SK-N-MC (cell line): Measurements from ENCODE around the gene SELENOS.

Experiments
- DNase-seq: peaks from one replicate; pipeline ENCODE4 v3.0.0-alpha.2; 2011; ENCODE audit warnings: low read depth, low spot score
- H3K27ac ChIP-seq: fragments of 200-600 bp; sonication (generic); 2 replicates; pipeline ENCODE4 v1.5.1; 2016; ENCODE audit warnings: mixed run types
- H3K36me3 ChIP-seq: fragments of 200-600 bp; sonication (generic); 2 replicates; pipeline ENCODE4 v1.6.1; 2017; ENCODE audit warnings: antibody characterized with exemption, low read length, mixed read lengths; ENCODE audit not compliant: insufficient read depth
- H3K4me3 ChIP-seq: fragments of 200-600 bp; sonication (generic); 2 replicates; pipeline ENCODE4 v1.5.1; 2016
- H3K9ac ChIP-seq: fragments of 200-600 bp; sonication (generic); 2 replicates; pipeline ENCODE4 v1.8.0; 2017; ENCODE audit warnings: mixed run types, mixed read lengths; ENCODE audit not compliant: insufficient read length
- H3K9me3 ChIP-seq: fragments of 200-600 bp; sonication (generic); 2 replicates; pipeline ENCODE4 v1.6.1; 2017; ENCODE audit warnings: low read depth, mild to moderate bottlenecking, antibody characterized with exemption, low read length, moderate library complexity, mixed read lengths
- EZH2 ChIP-seq: fragments of 200-600 bp; sonication (generic); IDR thresholded peaks from one replicate; pipeline ENCODE4 v1.6.1; 2017; ENCODE audit warnings: antibody characterized with exemption
- FOXP2 ChIP-seq: optimal IDR thresholded peaks from 2 replicates; pipeline ENCODE3; 2011; ENCODE audit warnings: mild to moderate bottlenecking, moderate library complexity; ENCODE audit not compliant: insufficient read depth; ENCODE audit errors: extremely low read length, control extremely low read depth
- POLR2AphosphoS5 ChIP-seq: IDR thresholded peaks from 2 replicates; pipeline ENCODE4 v1.6.1; 2012; ENCODE audit warnings: mild to moderate bottlenecking, low read depth, low read length, borderline replicate concordance

Gene SELENOS

DNA sequence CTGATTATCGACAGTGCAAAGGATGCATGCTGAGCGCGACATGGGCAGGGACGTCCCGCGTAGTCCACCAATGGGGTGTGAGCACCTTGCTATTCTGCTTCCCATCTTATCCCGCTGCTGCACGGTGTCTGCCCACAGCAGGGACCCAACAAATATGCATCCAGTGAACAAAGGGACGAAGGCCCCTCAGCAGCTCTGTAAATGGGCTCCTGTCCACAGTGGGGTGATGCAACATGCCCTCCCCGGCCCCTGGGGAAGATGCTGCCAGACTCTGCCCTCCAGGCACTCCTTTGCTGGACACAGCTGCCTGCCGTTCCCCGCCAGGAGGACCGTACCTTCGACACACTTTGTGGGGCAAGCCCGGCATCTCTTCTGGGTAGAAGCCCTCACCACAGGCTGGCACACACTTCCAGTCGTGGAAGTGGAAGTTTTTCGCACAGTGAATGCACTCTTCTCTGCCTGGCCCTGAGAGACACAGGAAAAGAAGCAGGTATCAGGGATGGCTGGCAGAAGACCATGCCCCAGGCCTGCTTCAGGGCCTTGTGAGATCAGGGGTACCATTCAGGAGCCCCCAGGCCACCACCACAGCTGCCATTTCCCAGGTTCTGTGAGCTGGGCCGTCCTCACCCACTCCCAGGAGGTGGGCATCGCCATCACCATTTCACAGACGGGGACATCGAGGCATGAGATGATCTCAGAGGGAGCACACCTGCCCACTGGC, 35.9 kb upstream of the SELENOS start:
- DNase-seq = no peak
- Histone ChIP-seq H3K9me3 (no peaks in the 10 kb centered on the region), H3K9ac (no peak overlapping the region)

DNA sequence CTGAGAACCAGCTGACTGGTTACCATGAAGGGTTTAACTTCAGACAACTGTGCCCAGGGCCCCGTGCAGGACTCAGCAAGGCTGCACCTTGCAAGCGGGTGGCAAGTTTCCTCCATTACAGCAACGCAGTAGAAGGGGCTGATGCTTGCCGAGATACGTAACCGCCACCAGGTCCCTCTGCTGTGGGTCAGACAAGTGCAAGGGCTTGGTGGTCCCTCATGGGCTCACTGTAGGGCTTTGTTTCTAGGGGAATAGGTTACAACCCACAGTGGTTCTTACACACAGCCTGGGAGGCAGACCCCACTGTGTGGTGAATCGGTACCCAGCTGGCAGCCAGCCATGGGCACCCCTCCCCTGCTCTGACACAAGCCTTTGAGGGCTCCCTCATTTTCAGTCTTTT, 33.2 kb upstream of the SELENOS start:
- H3K4me3 ChIP-seq = no peak overlapping the region
- TF ChIP-seq FOXP2 (no peak), EZH2 (no peak), POLR2AphosphoS5 (no peak)
- H3K27ac ChIP-seq = no peak overlapping the region
- H3K36me3 ChIP-seq = no peaks in the 10 kb centered on the region
- DNase-seq = no peak
- H3K9me3 ChIP-seq = no peaks in the 10 kb centered on the region
- no peak overlapping the region for H3K9ac ChIP-seq

More for the DNA sequence above, 35.9 kb upstream of the SELENOS start:
- Histone ChIP-seq H3K27ac (no peak overlapping the region), H3K4me3 (no peak overlapping the region), H3K36me3 (no peaks in the 10 kb centered on the region)
- TF ChIP-seq EZH2 (no peak), FOXP2 (no peak), POLR2AphosphoS5 (no peak)

DNA sequence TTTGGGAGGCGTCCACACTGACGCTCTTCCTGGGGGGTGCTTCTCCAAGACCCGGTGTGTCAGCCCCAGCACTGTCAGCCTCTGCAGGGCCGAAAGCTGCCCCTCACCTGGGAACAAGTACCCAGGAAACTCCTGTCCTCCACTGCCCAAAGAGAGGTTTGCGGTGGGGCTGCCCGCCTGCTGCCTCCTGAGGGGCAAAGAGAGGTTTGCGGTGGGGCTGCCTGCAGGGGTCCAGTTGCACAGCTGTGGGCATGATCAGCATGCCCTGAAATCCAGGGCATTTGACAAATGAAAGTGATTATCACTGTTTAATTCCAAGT, 32.8 kb upstream of the SELENOS start:
- no peak overlapping the region for H3K9ac ChIP-seq
- no peak overlapping the region for H3K4me3 ChIP-seq
- no peaks in the 10 kb centered on the region for H3K9me3 ChIP-seq
- no peak overlapping the region for H3K27ac ChIP-seq
- TF ChIP-seq EZH2 = no peak
- TF ChIP-seq FOXP2 = no peak
- TF ChIP-seq POLR2AphosphoS5 = no peak
- DNase-seq = no peak
- H3K36me3 ChIP-seq = no peaks in the 10 kb centered on the region

DNA sequence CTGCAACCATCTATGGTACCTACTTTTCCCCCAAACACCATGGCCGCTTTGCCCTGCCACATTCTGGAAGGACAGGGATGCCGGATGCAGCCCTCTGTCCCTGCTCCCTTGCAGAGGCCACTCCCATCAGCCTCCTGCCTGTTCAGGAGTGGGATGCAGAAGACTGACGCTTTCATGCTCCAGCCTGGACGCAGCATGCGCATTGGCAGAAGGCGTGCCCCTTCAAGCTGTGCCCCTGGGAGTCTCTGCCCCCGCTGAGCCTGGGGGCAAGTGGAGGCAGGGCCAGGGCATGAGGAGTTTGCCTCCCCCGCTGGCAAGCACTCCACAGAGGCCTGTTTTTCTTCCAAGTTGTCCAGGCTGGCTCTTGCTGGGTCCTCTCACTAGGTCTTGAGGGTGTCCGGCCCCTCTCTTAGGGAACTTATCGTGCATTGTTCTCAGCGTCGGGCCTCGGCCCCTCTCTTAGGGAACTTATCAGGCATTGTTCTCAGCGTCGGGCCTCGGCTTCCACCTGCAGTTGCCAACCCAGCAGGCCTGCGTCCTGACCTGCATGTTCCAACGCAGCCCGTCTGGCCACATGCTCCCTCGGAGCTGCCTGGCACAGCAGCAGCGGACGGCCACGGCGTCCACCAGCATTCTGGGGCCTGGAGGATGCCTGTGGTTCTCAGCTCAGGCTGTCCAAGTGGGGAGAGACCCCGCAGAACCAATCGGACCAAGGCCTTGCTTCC, 32.3 kb upstream of the SELENOS start:
- Histone ChIP-seq H3K27ac (no peak overlapping the region), H3K9me3 (no peaks in the 10 kb centered on the region), H3K9ac (no peak overlapping the region), H3K4me3 (no peak overlapping the region), H3K36me3 (no peaks in the 10 kb centered on the region)
- no peak for DNase-seq
- no peak for TF ChIP-seq EZH2
- no peak for TF ChIP-seq FOXP2
- no peak for TF ChIP-seq POLR2AphosphoS5

DNA sequence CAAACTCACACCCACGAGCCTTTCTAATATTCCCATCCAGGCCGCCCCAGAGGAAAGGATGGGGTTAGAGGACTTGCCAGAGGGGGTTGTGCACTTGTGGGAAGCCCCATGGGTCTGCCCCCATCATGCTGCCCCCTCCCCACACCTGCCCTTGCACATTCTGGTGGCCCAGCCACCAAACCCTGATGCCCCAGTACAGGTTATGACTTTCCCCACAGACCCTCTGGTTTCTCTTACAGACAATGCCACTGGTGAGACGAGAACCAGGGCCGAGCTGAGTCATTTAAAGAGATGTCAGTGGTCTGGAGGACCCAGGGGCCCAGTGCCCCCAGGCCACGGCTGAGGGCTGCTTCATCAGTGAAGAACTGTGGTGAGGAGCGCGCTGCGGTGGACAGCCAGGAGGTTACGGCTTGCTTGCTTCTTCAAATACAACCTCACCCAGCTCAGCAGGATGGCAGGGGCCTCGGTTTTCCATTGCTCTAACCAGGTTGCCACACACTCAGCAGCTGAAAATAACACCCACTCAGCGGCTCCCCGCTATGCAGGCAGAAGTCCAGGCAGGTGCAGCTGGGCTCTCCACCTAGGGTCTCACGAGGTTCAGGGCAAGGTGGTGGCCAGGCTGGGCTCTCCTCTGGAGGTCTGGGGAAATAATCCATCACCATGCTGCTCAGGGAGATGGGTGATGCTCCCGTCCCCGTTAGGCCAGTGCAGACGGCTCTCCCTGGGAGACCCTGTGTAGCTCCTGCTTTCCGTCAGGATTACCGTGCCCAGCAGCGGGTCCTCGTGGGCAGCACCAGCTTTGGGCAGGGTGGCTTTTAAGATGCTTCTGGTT, 31.5 kb upstream of the SELENOS start:
- no peak overlapping the region for H3K4me3 ChIP-seq
- no peak overlapping the region for H3K27ac ChIP-seq
- H3K36me3 ChIP-seq = no peaks in the 10 kb centered on the region
- DNase-seq = no peak
- H3K9ac ChIP-seq = no peak overlapping the region
- TF ChIP-seq FOXP2 (no peak), POLR2AphosphoS5 (no peak), EZH2 (no peak)
- no peaks in the 10 kb centered on the region for H3K9me3 ChIP-seq

DNA sequence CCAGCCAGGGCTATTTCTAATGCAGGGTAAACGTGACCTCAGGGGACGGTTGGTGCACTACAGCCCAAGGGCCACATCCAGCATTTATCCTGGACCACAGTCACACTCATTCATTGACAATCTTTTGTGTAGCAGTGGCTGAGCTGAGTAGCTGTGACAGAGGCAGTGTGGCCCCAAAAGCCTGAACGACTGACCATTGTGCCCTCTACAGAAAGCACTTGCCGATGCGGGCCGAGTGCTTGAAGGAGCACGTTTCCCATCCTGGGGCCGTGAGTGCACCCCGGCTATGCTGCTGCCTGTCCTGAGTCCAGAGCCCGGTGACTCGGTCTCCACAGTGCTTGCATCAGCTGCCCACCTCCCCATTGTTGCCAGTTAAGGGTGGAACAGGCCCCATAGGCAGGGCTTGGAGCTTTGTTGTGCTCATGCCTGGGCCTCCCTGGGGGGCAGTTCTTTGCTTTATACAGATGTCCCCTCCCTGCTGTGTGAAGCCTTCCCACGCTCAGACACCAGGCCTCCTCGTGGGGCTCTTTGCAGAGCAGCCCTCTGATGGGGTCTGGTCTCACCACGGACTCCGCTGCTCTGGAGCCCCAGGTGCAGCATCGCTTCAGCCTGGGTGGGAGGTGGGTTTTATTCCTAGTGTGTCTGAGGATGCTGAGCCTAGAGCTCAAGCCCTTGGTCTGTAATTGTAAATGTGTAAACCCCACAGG, 30.8 kb upstream of the SELENOS start:
- no peak for DNase-seq
- H3K9me3 ChIP-seq = no peaks in the 10 kb centered on the region
- H3K27ac ChIP-seq = no peak overlapping the region
- no peak overlapping the region for H3K4me3 ChIP-seq
- H3K9ac ChIP-seq = no peak overlapping the region
- no peak for TF ChIP-seq POLR2AphosphoS5
- no peak for TF ChIP-seq FOXP2
- TF ChIP-seq EZH2 = no peak
- H3K36me3 ChIP-seq = no peaks in the 10 kb centered on the region

DNA sequence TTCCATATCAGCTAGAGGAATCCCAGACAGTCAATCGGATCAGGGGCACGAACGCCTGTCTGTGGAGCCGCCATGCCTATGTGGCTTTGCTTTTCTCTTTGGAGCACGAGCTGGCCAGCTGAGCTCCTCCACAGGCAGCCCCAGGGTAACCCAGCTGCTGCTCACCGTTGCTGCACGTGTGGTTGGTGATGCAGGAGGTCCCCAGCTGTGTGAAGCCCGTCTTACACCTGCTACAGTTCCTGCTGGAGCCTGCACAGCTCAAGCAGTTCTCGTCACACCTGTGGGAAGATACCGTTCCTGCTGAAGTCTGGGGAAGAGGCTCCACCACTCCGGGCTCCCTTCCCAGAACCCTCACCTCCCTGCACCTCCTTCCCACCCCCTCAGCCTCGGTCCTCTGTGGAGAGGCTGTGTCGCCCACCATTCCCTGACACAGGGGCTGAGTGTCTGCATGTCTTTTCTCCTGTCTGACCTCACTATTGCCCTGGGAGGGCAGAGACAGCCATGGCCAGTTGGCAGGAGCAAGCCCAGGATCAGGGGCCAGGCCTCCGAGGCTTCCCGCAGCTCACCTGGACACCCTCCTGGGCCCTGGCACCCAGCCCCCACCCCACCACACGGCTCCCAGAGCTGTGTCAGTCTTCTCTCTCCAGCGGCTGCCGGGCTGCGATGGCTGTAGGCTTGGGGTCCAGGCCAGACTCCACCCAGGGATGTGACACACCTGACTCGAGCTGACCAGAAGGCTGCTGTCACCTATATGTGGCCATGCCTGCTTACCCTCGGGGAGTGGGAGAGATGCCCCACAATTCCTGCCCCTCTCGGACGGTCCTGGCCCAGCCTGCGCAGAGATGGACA, 30.0 kb upstream of the SELENOS start:
- H3K9ac ChIP-seq = no peak overlapping the region
- H3K27ac ChIP-seq = no peak overlapping the region
- DNase-seq = no peak
- TF ChIP-seq FOXP2 = no peak
- no peaks in the 10 kb centered on the region for H3K36me3 ChIP-seq
- no peaks in the 10 kb centered on the region for H3K9me3 ChIP-seq
- no peak overlapping the region for H3K4me3 ChIP-seq
